ENCODE results near the gene STEAP1.

Gene STEAP1

GRCh38 chr7:90212149-90212495 is 57.9 kb downstream of the STEAP1 start:
- no peak overlapping the region for H3K9ac ChIP-seq (ENCODE audit: low read depth, low read length, poor library complexity, severe bottlenecking)
- H3K4me2 ChIP-seq (ENCODE audit: low read depth, low read length, poor library complexity, severe bottlenecking): no peak overlapping the region
- no peaks in the 10 kb centered on the region for H3K79me2 ChIP-seq (ENCODE audit: insufficient read depth, low read length)
- no peak overlapping the region for H3K4me3 ChIP-seq (ENCODE audit: low read length, poor library complexity, severe bottlenecking)
- no peaks in the 10 kb centered on the region for H3K4me1 ChIP-seq (ENCODE audit: insufficient read depth, low read length, poor library complexity, severe bottlenecking)
- no peaks in the 10 kb centered on the region for H3K9me3 ChIP-seq (ENCODE audit: insufficient read depth, low read depth, low read length)
- H3K9me2 ChIP-seq (replicated peaks; ENCODE audit: low read depth, low read length): no peaks in the 10 kb centered on the region
- H3K27me3 ChIP-seq (ENCODE audit: insufficient read depth, low read length, poor library complexity, severe bottlenecking): no peaks in the 10 kb centered on the region
- no peaks in the 10 kb centered on the region for H3F3A ChIP-seq (ENCODE audit: low read depth)
- no peaks in the 10 kb centered on the region for H4K20me1 ChIP-seq (ENCODE audit: insufficient read depth, low read length, poor library complexity, severe bottlenecking)
- H3K36me3 ChIP-seq (ENCODE audit: insufficient read depth, low read length): no peaks in the 10 kb centered on the region
- TF ChIP-seq EZH2phosphoT487 (IDR thresholded peaks at IDR 0.05; ENCODE audit: borderline replicate concordance) (no peak), CTCF (conservative IDR thresholded peaks at IDR 0.05; ENCODE audit: low read length) (no peak)
- H2AFZ ChIP-seq (ENCODE audit: low read length): no peak overlapping the region

GRCh38 chr7:90213521-90213920 is 59.3 kb downstream of the STEAP1 start:
- Histone ChIP-seq H3K4me2 (ENCODE audit: low read depth, low read length, poor library complexity, severe bottlenecking) (no peak overlapping the region), H3K9me3 (ENCODE audit: insufficient read depth, low read depth, low read length) (no peaks in the 10 kb centered on the region), H3K27me3 (ENCODE audit: insufficient read depth, low read length, poor library complexity, severe bottlenecking) (no peaks in the 10 kb centered on the region), H3K79me2 (ENCODE audit: insufficient read depth, low read length) (no peaks in the 10 kb centered on the region), H3K36me3 (ENCODE audit: insufficient read depth, low read length) (no peaks in the 10 kb centered on the region), H4K20me1 (ENCODE audit: insufficient read depth, low read length, poor library complexity, severe bottlenecking) (no peaks in the 10 kb centered on the region), H3K9ac (ENCODE audit: low read depth, low read length, poor library complexity, severe bottlenecking) (no peak overlapping the region), H3K9me2 (replicated peaks; ENCODE audit: low read depth, low read length) (no peaks in the 10 kb centered on the region), H3F3A (ENCODE audit: low read depth) (no peaks in the 10 kb centered on the region), H2AFZ (ENCODE audit: low read length) (no peak overlapping the region), H3K4me3 (ENCODE audit: low read length, poor library complexity, severe bottlenecking) (no peak overlapping the region), H3K4me1 (ENCODE audit: insufficient read depth, low read length, poor library complexity, severe bottlenecking) (no peaks in the 10 kb centered on the region)
- TF ChIP-seq CTCF (conservative IDR thresholded peaks at IDR 0.05; ENCODE audit: low read length): no peak
- TF ChIP-seq EZH2phosphoT487 (IDR thresholded peaks at IDR 0.05; ENCODE audit: borderline replicate concordance): no peak
